Stimulated activated CD4-positive, alpha-beta T cell treated with anti-CD3 and anti-CD28 coated beads, Interleukin-1b, Interleukin-23, amount 100 ng/mL, for 24 hours (primary cell): ENCODE measurements around the gene PAPSS2.
"Not testable (repeated sequence)": the region's sequence is repeated elsewhere in the genome, so short reads cannot be mapped to it uniquely, and the experiment has no call there.

Experiments
- DNase-seq, 4 experiments: peaks; one replicate each; pipeline ENCODE4 v3.0.0-alpha.2; 2020; ENCODE audit warnings: low read depth in 4 of 4, low spot score in 1 of 4

Gene PAPSS2

GRCh38 chr10:87702260-87702972 lies 42.7 kb downstream of the PAPSS2 start:
- DNase-seq = no peak

- no peak for DNase-seq
Observed at GRCh38 chr10:87702973-87703294, 43.3 kb downstream of the PAPSS2 start.

GRCh38 chr10:87703771-87704170 lies 44.1 kb downstream of the PAPSS2 start:
- no peak for DNase-seq

- no peak for DNase-seq
Observed at GRCh38 chr10:87705339-87705738, 45.7 kb downstream of the PAPSS2 start.

- no peak for DNase-seq
Observed at GRCh38 chr10:87706731-87707130, 47.1 kb downstream of the PAPSS2 start.

- DNase-seq = no peak
Observed at GRCh38 chr10:87707254-87707653, 47.6 kb downstream of the PAPSS2 start.

- no peak for DNase-seq
Observed at GRCh38 chr10:87712913-87713616, 53.4 kb downstream of the PAPSS2 start.

GRCh38 chr10:87713707-87714106 lies 54.0 kb downstream of the PAPSS2 start:
- DNase-seq = no peak

- no peak for DNase-seq
Observed at GRCh38 chr10:87715552-87716347, 56.1 kb downstream of the PAPSS2 start.

- DNase-seq = no peak
Observed at GRCh38 chr10:87716348-87716670, 56.6 kb downstream of the PAPSS2 start.

- no peak for DNase-seq
Observed at GRCh38 chr10:87720665-87721064, 61.0 kb downstream of the PAPSS2 start.

- no peak for DNase-seq
Observed at GRCh38 chr10:87721781-87722180, 62.1 kb downstream of the PAPSS2 start.

- no peak for DNase-seq
Observed at GRCh38 chr10:87722716-87723115, 63.0 kb downstream of the PAPSS2 start.

GRCh38 chr10:87723500-87723899 lies 63.8 kb downstream of the PAPSS2 start:
- no peak for DNase-seq

GRCh38 chr10:87724789-87725188 lies 65.1 kb downstream of the PAPSS2 start:
- DNase-seq = no peak

GRCh38 chr10:87729940-87730339 lies 70.3 kb downstream of the PAPSS2 start:
- DNase-seq = no peak

GRCh38 chr10:87733081-87733480 lies 73.4 kb downstream of the PAPSS2 start:
- DNase-seq = no peak

- DNase-seq = no peak
Observed at GRCh38 chr10:87734987-87735827, 75.5 kb downstream of the PAPSS2 start.

- not testable (repeated sequence) for DNase-seq
Observed at GRCh38 chr10:87738253-87738652, 78.6 kb downstream of the PAPSS2 start.

- no peak for DNase-seq
Observed at GRCh38 chr10:87739703-87740102, 80.0 kb downstream of the PAPSS2 start.

- DNase-seq = no peak
Observed at GRCh38 chr10:87740254-87740655, 80.6 kb downstream of the PAPSS2 start.
